ENCODE results near the gene KATNBL1.
A peak's percentile ranks its signal among the peaks of the same experiment; 100 is the strongest.
"Not testable (repeated sequence)": the region's sequence is repeated elsewhere in the genome, so short reads cannot be mapped to it uniquely, and the experiment has no call there.

KATNBL1 gene

DNA sequence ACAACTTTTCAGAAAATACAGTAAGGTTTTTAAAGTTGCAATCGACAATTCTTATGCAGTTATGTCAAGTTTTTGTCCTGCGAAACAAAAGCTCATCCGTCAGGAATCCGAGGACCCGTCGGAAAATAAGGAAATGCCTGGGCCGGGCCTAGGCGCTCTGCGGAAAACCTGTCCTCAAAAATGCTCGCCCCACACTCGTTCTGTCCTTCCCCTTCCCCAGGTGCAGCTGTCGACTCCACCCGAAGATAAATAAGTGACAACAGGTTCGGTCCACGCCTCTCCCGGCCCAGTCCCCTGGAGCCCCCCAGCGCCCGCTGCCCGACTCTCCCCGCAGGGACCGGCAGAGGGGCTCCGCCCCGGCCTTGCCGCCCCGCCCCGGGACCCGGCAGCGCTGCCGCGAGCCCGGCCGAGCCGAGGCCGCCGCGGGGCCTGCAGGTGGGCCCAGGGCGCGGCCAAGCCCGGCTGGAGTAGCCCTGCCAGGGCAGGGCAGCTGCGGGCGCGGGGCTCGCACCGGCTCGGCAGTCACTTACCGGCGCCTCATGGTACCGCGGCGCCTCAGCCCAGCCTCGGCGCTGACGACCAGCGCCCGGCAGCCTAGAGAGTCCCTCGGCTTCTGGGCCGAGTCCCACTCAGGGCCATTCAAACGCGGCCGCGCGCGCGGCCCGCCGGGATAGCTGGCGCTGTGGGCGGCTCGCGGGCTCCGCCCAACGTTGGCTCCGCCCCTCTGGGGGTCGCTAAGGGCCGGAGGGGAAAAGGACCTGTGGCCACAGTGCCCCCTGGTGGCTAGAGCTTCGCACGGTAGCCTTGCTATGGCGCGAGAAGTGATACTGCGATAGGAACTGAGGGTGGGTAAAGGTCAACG is at the start of gene KATNBL1:
Gene KATNBL1 (minus strand): TSS at position 676 of the 862 bp plus-strand sequence. CDS start 46,420 bp downstream, outside the sequence.
- FAIRE-seq: peak; percentile 82

DNA sequence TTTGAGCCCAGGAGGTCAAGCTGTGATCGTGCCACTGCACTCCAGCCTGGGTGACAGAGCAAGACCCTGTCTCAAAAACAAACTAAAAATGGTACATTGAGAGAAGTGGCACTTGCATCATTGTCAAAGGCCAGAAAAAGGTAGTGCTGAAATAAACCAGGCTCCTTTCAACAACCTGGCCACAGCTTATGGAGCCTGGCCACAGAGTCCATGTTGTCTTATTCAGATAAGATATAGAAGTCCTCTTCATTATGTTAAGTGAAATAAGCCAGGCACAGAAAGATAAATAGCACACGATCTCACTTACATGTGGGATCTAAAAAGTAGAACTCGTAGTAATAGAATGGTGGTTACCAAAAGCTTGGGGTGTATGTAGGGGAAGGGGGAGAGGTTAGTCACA is 49.7 kb upstream of the KATNBL1 start:
- FAIRE-seq: no peak

GRCh38 chr15:34258151-34258550 is 48.3 kb upstream of the KATNBL1 start:
- FAIRE-seq: no peak

GRCh38 chr15:34252545-34252944 is 42.6 kb upstream of the KATNBL1 start:
- no peak for FAIRE-seq

- no peak for FAIRE-seq
These were observed 38.3 kb upstream of the KATNBL1 start for GRCh38 chr15:34248190-34248589.

DNA sequence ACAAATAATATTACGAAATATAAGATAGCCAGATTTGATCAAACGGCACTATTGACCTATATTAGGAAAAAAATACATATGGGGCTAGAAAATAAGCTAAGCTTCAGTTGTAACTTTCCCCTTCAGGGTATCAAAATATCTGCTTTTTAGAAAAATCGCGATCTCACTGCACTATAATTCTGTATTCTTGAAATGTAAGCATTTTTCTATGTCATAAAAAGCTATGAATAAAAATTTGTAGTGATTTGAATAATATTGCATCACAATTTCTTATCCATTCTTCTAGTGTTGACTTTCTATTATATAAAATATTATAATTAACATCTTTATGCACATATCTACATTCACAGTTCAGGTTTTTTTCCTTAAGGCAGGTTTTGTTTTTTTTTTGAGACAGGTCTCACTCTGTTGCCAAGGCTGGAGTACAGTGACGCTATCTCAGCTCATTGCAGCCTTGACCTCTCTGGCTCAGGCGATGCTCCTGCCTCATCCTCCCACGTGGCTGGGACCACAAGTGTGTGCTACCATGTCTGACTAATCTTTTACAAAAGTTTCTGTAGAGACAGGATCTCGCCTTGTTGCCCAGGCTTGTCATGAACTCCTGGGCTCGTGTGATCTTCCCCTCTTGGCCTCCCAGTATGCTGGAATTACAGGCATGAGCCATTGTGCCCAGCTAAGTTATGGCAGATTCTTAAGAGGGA is 36.5 kb upstream of the KATNBL1 start:
- no peak for FAIRE-seq

DNA sequence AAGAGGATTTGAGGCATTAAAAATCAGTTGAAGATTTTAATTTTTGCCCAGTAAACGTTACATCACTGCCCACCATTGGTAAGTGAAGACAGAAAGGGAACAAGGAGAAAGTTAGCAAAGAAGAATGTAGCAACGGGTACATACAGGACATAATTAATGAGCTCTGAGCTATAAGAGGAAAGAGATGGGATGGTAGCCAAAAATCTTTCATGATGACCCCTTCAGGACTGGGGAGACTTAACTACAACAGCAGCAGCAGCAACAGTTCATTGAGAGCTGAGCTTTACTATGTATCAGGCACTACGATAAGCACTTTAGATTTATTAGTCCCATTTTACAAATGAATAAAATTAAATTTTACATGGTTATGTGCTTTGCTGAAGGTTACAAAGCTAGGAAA is 33.3 kb upstream of the KATNBL1 start:
- FAIRE-seq: no peak

DNA sequence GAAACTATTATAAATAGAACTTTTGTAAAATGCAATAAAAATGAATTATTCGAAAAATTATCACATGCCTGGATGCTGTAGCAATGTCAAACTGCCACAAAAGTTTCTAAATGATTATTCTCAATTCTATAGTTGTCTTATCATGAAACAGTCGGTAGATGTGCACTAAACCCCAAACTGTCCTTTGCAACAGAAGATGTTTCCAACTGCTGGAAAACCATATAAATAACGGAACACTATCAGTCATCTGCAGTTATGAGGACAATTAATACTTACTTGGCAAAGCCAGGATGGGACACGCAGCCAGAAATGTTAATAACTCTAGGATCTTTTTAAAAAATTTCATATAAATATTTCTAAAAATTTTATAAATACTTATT is 32.4 kb upstream of the KATNBL1 start:
- no peak for FAIRE-seq

DNA sequence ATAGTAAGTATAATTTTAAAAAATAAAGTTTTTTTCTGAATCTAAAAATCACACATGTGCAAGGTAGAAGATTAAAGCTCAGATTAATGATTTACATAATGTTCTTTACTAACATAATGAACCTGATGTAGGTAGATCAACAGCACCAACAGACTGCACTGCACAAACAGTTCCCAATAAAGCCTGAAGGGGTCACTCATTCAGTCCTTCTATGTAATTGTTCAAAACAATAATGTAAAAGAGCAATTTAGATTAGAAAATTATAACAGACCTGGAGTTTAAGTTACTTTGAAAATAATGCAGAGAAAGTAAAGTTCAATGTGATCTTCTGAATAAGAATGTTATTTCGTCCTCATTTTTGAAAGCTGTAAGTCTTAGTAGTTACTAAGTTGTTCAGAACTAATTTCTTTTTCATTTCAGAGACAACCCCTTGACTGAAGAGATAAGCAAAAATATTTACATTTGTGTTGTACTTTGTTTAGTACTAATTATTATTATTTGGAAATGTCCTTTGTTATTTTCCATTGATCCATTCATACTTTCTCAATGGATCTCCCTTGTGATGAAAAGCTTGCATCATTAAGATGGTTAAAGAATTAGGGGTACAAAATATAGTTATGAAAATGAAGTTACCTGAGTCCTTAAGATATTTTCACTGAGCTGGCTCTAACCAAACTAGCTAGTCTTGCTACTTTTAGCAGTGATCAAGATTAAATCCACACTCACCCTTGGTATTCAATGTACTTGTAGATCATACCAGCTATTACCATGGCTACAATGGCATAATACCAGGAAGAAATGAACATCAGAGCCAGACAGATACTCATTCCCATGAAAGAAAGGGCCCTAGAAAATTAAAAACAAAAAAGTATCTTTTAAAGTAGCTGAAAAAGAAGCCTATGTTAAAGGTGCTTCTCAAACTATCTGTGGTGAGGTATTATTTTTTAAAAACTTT is 31.8 kb upstream of the KATNBL1 start:
- peak; percentile 93 for FAIRE-seq

GRCh38 chr15:34240537-34240936 is 30.6 kb upstream of the KATNBL1 start:
- FAIRE-seq: no peak

GRCh38 chr15:34239151-34239808 is 29.4 kb upstream of the KATNBL1 start:
- FAIRE-seq: no peak

DNA sequence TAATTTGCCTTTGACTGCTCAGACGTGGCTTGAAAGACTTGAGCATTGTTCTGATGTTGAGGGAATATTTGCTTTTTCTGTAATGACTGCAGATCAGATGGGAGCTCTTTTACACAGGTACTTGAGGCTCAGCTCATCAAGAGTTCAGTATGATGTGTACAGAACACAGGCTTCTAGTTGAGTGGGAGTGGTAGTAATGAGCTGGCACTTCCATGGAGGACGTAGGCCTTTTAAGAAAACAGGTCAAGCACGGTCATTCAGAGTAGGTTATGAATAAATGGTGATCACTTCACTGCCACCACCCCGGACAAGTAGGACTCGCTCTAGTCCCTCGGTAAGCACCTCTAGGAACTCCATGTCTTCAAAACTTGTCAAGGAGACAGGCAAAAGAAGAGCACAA is 23.7 kb upstream of the KATNBL1 start:
- no peak for FAIRE-seq

- FAIRE-seq: no peak
These were observed 14.2 kb upstream of the KATNBL1 start for GRCh38 chr15:34223904-34224596.

DNA sequence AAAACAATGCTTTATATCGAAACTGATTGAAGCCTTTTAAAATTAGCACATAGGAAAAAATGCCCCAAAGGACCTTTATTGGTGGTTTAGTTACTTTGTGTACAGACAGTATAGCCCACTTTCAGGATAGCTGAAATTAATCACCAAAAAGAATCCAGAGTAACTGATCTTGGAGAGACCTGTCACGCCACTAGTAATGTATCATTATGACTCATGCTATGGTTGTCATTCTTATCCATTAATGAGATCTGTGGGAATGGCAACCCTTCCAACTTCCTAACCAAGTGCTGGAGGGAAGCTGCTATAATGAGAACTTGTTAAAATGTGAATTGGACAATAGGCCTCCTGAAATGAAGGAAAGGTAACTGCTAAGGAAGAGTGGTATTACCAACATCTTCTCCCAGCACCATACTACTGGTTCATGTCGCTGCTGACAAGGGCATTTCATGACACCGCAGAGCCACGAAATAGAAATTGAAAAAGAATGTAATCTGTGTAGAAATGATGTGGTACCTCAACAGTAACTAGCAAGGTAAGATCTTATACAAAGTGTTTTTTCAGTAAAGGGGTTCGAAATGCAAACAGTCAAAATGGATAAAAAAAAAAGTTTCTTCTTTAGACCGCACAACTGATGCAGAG is 7.8 kb upstream of the KATNBL1 start:
- no peak for FAIRE-seq

DNA sequence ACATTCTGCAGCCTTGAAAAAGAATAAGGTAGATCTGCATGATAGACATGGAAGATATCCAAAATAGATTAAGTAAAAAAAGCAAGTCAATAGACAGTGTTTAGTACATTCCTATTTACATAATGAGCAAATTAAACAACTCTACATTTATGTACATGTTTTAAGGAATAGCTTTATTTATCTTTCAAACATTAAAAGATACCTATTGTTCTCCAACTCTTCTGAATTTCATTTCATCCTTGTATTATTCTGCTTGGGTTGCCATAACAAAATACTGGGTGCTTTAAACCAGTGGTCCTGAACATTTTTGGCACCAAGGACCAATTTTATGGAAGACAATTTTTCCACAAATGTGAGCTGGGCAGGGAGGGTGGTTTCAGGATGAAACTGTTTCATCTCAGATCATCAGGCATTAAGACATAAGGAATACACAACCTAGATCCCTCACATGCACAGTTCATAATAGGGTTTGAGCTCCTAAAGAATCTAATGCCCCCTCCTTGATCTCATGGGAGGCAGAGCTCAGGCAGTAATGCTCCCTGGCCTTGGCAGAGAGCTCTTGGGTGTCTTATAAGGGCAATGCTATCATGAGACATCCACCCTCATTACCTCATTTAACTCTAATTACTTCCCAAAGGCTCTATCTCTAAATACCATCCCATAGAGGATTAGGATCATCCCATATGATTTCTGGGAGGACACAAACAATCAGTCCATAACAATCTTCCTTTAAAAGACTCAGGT is 6.8 kb upstream of the KATNBL1 start:
- no peak for FAIRE-seq

GRCh38 chr15:34214135-34214534 is 4.2 kb upstream of the KATNBL1 start:
- no peak for FAIRE-seq

DNA sequence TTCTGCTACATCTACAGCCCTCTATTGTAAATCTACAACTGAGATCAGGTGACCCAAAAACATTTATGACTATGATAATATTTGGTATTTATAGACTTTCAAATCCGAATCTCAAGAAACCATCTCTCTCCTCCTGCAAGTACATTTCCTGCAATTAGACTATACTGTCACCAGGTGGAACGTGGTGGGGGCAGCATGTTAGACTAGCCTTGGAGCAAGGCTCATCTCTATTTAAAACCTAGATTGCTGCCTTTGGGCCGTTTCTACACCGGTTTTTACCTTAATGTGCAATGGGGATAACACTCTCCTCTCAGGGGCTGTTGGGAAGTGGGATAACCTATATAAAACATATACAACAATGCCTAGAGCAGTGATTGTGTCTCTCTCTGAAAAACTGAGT is 3.8 kb upstream of the KATNBL1 start:
- FAIRE-seq: no peak

- no peak for FAIRE-seq
These were observed 3.9 kb downstream of the KATNBL1 start for GRCh38 chr15:34206011-34206410.

DNA sequence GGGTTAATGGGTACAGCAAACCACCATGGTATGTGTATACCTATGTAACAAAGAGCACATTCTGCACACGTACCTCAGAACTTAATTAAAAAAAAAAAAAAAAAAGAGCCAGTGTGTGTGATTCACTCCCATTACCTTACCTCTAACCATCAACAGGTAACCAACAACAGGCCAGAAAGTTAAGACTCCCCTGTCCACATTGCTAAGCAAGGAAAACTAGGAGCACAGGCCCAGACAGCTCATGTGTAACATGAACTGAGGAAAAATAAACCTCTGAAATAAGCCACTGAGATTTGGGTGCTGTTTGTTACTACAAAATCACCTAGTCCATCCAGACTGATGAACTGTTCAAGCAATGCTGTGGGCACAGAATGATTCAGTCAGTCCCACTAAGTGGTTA is 6.0 kb downstream of the KATNBL1 start:
- no peak for FAIRE-seq

DNA sequence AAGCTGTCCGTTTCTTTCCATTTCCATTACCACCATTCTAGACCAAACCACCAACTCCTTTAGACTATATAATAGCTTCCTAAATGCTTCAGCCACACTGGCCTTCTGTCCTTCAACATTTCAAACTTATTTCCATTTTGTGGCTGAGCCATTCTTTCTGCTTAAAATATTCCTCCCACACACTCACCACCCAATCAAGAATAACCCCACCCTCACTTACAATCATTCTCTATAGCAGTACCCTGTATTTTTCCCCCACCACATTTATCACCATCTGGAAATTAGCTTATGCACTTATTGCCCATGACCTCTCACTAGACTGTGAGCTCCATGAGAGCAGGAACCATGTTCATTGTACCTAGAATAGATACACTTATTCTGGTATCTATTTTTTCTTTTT is 6.6 kb downstream of the KATNBL1 start:
- no peak for FAIRE-seq

DNA sequence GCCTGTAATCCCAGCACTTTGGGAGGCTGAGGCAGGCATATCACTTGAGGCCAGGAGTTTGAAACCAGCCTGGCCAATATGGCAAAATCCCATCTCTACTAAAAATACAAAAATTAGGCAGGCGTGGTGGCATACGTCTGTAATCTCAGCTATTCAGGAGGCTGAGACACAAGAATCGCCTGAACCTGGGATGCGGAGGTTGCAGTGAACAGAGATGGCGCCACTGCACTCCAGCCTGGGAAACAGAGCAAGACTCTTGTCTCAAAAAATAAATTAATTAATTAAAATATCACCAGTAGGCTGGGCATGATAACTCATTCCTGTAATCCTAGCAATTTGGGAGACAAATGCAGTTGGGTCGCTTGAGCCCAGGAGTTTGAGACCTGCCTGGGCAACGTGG is 16.6 kb downstream of the KATNBL1 start:
- FAIRE-seq: not testable (repeated sequence)

Data from G401.6 (cell line).